Stimulated activated CD8-positive, alpha-beta memory T cell treated with anti-CD3 and anti-CD28 coated beads, Interleukin-12 subunit alpha, Interleukin-12 subunit beta, amount 100 ng/mL, for 24 hours (primary cell): ENCODE data around the gene SMG9.

ENCODE experiments used
- DNase-seq: peaks from one replicate; pipeline ENCODE4 v3.0.0-alpha.2; 2020; ENCODE audit errors: extremely low read depth

The SMG9 gene

DNA sequence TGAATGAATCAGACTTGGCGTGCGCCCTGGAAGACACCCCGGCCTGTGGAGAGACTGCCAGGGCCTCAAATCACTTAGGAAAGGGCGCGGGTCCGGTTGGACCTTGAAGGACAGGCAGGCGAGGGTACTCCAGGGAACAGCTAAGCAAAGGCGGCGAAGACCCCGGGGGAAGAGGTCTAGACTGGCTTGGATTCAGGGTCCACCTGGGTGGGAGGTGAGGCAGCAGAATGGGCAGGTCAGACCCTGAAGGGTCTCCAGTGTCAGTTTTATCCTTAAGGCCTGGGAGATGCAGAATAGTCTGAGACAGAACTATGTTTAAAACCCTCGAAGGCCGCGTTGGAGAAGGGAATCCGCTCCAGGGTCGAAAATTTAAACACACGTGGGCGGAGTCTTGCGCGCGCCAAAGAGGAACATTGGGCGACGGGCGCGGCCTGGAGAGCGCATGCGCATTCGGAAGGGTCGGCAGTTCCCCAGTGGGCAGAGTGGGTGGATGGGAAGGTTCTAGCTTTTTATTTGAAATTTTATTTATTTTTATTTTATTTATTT is 567 bp upstream of the SMG9 start:
- peak; percentile 42 for DNase-seq

DNA sequence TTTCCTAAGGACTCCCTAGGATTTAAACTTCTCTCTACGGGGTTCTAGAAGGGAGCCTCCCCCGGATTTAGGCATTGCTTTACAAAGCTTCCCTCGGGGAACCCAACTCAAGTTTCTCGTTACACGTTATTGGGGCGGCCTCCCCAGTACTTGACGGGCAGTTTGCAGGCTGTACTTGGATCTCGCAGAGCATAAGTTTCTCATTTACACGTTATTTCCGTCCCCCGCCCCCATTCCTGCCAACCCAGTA is 584 bp downstream of the SMG9 start:
- DNase-seq: no peak

DNA sequence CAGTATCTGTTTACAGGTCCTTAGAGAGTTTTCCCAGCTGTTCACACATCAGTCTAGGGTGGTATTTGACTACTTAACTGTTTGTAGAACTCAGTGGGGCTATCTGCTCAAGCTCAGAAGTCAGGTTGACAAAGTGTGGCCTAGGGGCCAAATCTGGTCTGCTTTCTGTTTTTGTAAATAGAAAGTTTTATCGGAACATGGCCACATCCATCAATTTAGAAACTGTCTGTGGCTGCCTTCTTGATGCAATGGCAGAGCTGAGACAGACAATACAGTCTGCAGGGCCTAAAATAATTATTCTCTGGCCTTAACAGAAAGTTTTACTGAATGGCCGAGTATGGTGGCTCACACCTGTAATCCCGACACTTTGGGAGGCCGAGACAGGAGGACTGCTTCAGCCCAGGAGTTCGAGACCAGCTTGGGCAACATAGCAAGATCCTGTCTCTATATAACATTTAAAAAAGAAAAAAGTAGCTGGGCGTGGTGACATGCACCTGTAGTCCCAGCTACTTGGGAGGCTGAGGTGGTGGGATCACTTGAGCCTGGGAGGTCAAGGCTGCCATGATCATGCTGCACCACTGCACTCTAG is 2.4 kb downstream of the SMG9 start:
- no peak for DNase-seq

DNA sequence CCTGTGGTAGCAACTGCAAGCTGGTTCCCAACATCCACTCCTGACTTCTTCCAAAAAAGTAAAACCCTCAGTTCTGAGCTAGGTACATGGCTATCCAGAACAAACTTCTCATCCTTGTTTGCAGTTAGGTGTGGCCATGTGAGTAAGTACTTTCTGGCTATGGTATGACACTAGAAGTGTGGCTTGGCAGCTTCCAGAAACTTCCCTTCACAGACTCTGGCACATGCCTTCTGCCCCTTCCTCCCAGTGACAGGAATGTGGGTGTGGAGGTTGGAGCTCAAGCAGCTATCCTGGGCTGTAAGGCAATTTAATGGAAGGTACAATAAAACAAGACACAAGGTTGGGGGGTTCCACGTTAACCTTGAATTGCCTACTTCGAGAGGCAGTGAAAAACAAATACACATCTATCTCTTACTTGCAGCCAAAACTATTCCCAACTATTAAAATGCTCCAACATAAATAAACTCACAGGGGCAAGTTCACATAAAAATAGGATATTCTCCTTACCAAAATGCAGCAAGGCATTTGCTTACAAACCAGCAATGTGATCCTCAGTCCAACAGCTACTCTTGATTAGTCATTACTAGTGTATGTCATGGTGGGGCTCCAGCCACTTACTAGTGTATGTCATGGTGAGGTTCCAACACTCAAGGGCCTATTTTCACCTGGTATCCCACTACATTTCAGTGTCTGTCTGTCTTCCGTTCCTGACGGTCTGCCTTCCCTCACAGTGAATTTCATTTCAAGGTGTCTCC is 3.1 kb downstream of the SMG9 start:
- DNase-seq: no peak

DNA sequence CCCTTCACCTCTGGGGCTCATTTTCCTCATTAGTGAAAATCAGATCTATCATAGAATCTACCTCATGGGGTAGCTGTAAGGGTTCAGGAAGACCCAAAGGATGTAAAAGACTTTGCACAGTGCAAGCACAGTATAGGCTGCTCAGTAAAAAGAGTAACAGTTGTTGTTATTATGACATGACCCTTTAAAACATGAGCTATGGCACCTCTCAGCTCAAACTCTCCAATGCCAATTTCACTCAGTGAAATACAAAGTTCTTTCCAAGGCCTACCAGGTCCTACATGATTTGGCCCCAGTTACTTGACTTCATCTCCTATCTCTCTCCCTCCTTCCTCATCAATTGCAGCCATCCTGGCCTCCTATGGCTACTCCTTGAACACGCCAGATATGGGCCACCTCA is 4.9 kb downstream of the SMG9 start:
- no peak for DNase-seq

DNA sequence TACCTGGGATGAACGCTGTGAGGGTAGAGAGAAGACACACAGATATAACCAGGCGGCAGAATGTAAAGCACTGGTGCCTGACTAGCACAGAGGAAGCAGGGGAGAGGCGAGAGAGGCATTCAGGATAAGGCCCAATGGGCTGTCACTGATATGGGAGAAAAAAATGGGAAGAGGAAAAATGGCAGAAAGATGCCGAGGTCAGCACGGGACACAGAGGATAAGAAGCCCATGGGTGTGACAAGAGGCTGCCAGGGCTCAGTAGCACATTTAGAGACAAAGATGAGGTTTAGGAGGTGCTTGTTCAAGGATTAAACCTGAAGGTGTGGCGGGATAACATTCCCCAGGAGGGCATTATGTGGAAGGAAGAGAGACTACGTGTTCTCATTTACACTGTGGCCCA is 5.6 kb downstream of the SMG9 start:
- DNase-seq: no peak

DNA sequence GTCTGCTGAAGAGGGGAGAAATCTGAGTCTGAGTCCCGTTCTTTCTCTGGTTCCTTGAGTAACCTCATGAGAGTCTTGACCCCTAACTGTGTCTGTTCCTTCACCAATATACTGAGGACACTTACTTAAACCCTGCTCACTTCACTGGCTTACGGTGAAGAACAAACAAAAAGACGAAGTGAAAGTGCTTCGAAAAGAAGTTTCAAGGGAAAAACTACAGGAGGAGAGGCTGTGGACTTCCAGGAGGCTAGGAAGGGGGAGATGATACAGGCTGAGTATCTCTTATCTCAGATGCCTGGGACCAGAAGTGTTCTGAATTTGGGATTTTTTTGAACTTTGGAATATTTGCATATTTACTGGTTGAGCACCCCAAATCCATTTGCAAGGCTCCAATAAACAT is 6.1 kb downstream of the SMG9 start:
- no peak for DNase-seq

DNA sequence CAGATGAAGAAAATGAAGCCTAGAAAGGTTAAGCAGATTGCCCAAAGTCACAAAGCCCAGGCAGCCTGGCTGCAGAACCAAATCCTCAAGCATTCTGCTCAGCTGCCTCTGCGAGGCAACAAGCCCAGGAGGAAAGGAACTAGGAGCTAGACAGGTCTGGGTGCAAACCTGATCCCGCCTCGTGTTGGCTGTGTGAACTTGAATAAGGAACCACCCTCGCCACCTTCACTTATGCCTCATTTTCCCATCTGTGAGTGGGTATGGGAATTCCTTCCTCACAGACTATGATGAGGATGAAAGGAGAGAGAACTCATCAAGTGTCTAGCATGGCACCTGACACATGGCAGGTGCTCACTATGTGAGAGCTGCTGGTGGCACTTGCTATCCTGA is 6.6 kb downstream of the SMG9 start:
- no peak for DNase-seq

DNA sequence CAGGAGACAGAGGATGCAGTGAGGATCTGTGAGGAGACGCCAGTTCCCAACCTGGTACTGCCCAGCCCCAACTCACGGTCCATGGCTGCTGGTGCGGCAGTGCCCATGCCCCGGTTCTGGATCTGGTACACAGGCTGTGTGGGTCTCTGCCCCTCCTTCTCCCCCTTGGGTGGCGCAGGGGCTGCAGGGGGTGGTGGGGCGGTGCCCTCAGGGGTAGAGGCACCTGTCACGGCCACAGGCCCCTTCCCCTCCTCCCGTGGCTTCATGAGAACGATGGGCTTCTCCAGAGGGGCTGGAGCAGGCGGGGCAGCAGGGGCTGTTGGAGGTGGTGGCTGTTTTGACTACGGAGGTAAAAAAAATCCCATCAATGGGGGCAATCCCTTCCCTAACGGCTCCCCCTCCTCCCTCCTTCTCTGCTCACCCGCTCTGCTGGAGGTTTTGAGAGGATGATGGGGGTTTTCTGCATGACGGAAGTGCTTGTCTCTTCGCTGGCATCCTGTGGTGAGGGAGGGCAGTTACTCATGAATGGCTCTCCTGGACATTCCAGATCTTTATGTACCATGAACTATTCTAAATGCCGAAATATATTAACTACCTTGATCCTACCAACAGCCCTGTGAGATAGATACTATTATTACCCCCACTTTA is 7.1 kb downstream of the SMG9 start:
- DNase-seq: no peak

DNA sequence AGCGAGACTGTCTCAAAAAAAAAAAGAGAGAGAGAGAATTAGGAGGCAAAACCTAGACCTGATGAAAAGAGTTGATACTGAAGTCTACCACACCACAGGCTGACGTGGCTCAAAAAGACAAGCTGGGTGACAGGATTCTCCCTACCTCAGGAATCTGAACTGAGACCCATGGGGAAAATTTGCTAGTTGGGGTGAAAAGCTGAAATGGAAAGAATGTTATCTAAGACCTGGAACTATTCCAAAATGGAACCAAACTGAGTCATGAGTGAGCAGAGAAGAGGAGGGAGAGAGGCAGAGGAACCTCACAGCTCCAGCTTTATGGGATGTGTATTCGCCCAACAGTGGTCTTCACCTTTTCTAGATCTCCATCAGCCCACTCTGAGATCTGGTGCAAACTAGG is 11.7 kb downstream of the SMG9 start:
- no peak for DNase-seq

DNA sequence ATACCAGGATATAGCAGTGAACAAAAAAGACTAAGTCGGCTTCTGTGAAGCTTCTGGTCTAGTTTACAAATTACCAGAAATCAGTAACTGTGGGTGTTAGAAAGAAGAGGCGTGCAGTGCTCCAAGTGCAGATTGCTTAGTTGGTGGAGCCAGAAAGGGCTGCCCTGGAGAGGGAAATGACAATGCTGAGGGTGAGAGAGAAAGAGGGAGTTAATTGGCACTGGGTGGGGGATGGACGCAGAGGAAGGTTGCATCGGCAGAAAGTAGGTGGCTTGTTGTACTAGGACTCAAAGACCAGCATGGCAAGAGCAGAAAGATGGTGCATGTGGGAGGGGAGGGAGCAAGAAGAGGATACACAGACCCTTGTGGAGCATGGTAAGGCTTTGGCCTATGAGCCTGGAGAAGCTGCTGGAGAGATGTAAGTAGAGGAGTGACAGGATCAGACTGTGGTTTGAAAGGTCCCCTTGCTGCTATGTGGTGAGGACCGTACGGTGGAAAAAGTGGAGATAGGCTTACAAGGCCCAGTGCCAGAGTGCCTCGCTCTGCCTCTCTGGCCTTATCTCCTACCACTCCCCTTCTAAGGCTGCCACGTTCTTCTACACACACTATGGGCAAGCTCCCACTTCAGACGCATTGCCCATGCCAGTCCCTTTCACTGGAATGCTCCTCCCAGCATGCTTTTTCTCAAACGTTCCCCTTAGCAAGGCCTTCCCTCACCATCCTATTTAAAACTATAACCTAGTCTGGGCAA is 13.5 kb downstream of the SMG9 start:
- DNase-seq: no peak

DNA sequence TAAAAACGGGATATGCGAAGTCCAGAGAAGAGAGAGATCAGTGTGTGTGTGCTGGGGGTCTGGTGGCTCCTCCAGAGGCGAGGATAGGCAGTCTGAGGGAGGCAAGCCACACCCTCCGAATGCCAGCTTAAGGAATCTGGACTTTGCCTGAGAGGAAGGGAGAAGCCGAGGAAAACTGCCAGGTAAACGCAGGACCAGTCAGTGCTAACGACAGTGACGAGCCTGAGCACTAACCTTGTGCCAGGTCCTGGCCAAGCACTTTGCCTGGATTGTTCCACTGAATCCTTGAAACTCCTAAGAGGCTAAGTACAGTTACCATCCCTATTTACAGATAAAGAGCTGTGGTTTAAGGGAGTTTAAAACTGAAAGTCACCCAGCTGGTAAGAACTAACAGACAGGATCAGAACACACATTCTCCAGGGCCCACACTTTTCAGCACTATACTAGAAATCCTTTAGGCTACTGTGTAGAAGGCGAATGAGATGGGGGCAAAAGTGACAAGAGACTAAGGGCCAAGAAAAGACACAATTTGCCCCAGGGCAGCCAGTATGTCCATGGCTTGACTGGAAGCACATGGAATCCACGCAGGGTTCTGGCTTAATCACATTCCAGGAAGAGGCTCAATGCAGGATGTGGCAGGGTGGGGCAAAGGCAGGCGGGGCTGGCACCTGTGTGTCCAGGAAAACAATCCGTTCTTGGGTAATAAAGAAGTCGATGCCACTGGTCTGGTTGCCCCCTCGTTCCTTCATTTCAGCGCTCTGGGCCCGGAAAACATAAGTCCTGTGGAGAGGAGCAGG is 15.1 kb downstream of the SMG9 start:
- DNase-seq: no peak

DNA sequence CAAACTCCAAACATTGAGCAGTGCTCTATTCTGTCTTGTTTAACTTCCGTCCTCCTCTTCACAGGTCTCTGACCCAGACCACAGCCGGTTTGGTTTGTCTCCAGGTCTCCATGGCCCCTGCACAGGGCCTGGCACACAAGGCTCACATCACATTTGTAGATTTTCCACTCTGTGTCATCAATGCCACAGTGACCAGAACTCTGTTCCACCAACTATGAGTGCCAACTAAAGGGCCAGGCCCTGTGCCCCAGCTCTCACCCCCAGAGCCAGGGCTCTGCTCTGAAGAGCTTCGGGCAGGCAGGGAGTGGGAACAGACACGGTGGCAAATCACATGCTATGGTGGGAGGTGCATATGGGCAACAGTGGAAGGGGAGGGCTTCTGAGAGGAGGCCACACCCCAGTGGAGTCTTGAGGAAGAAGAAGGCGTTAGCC is 16.0 kb downstream of the SMG9 start:
- no peak for DNase-seq

DNA sequence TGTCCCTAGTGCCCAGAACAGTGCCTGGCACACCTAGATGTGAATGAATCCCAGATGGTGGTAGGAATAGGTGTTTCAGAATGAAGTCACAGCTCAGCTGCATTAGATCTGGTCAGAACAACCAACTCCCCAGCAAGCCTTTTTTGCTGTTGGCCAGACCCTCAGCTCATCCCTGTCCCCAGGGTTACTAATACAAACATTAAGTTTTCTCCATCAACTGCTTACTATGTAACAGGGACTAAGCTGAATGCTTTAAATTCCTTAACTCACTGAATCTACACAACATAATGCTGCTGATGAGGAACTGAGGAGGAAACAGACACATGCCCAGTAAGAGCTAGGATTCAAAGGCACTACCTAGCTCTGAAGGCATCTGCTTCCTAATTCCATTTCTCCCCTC is 18.8 kb downstream of the SMG9 start:
- DNase-seq: no peak

DNA sequence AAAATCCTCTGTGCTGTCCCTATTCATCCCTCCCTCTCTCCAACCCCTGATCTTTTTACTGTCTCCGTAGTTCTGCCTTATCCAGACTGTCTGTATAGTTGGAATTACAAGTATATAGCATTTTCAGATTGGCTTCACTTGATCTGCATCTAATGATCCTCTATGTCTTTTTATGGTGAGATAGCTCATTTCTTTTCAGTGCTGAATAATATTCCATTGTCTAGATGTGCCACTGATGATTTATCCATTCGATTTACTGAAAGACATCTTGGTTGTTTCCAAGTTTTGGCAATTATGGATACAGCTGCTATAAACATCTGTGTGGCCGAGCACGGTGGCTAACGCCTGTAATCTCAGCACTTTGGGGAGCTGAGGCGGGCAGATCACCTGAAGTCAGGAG is 19.7 kb downstream of the SMG9 start:
- DNase-seq: no peak

DNA sequence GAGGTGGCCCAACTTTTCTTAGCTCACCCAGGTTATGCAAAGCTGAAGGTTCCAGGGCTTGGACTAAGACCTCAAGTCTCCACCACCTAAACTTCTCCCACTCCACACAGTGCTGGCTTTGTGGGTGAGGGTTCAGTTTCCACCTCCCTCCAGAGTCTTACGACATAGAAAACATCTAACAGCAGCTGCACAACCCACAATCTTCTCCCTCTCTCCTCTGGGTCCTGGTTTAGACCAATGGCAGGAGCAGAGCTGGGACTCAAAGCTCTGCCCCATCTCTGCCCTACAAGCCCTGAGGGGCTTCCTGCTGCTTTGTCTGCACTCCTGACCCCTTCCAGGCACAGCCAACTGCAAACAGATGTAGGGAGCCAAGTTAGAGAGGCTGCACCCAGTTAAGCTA is 22.9 kb downstream of the SMG9 start:
- no peak for DNase-seq

DNA sequence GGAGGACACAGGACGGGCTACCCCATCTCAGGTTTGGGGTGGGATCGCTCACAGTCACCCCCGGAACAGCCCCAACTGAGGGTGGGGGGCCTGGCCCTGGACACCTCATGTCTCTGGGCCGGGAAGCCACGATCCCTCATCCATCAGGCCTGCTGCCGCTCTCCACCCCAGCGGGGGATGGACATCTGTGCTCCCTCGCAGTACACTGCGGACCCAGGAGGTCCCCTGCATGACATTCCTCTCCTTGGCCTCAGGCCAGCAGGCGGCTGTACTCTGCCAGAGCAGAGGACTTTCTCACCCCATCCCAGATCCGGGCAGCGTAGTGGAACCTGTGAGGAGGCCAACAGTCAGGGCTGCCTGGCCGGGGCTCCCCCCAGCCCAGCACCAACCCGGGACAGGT is 23.4 kb downstream of the SMG9 start:
- DNase-seq: no peak

DNA sequence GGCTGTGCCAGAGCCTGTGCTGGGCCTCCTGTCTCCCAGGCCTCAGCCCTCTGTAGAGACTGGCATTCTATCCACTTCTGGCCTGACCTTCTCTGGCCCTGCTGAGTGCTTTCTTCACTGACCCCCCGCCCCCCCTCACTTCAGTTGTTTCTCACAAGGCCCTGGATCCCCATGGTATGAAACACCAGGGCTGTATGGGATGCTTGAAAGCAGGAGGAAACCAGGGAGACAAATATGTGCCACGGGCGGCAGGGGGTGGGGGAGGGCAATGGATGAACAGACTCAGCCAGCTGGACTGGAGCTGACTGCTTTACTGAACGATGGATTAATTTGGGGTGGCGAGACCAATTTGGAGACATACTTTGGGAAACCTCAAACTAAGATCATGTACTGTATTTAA is 24.8 kb downstream of the SMG9 start:
- DNase-seq: no peak

DNA sequence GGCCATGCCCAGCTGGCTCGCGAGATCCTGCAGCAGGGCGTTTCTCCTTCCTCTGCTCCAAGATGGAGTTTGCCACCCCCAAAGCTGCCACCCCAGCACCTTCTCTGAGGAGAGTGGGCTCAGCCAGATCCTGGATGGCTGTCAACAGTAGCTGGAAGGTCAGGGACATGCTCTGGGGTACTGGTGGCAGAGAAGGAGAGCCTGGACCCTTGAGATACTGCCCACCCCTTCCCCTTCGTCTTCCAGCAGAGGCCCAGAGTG is 27.2 kb downstream of the SMG9 start:
- DNase-seq: no peak

DNA sequence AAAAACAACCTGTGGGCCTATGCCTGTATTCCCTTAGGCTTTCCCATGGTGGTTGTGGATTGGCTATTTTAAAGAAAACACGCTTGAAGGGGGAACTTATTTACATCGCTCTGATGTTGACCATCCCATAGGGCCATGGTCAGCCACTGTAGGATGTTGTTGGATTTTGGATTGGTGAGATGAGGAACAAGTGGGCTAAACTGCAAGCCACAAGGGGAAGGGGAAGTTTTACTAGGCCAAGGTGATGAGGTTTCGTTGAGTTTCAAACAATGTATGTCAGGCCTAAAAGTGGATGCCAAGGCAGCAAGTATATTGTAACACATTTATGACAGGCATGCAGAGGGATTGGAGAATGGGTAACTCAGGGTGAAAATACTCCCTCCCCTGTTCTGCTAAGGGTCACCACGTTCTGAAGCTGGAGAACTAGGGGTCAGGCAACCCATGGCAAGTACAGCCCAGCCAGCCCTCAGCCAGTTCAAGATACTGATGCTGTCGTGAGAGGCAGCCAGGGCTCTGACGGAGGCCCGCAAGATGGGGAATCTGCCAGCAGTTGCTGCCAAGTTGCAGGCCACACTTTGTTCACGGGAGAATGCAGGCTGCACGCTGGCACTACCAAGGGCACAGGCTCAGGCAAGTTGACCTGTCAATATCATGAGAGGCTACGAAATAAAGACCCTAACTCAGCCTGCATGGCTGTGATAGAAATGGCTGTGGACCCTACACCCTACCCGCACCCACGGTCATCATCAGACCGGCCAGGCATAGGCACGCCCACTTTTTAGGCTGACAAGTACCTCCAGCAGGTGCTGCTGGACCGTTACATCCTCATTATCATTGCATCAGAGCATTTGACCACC is 27.8 kb downstream of the SMG9 start:
- no peak for DNase-seq

DNA sequence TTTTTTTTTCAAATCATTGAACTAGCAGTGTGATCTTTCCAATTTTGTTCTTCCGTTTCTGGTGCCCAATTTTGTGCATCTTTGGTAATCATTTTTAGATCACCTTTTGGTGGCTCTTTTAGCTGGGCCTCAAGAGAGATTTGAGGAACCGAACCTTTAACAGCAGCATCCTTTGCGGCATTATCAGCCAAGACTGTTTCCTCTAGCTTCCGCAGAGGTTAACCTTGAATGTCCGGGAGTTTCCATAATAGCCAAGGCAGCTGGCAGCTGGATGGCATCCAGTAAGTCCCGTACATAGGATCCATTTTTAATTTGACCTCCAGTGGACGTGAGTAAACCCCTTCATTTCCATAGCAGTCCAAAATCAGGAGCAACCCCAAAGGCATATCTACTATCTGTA is 29.3 kb downstream of the SMG9 start:
- no peak for DNase-seq
